Stimulated activated CD4-positive, alpha-beta T cell treated with anti-CD3 and anti-CD28 coated beads, Interleukin-4, amount 100 ng/mL, for 4 hours (primary cell): ENCODE data around the gene LDB1.

Source experiments
- DNase-seq, 2 experiments: peaks; one replicate each; pipeline ENCODE4 v3.0.0-alpha.2; 2020

Gene LDB1

DNA sequence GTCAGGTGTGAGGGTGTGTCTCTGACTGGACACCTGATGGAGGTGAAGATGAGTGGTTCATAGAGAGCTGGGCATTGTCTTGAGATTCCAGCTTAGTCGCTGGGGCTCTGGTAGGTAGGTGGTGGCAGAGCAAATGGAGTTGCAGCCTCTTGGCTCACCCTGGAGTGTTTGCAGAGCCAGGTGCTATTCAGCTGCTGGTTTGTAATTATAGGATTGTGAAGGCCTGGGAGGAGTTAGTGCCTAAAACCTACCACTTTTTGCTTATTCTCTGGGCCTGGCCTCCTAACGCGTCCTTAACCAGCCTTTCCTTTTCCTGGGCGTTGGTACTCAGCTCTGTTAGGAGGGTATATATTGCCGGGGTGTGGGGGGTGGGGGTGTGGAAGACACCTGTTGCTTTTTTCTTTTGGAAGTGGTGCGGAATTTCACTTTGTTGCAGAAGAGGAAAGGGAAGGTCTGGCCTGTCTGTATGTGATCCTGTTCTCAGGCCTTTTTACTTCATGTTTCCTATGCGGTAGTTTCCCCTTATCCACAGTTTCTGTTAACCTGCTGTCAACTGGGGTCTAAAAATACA is 15.9 kb upstream of the LDB1 start:
- DNase-seq = no peak

GRCh38 chr10:102134416-102134815 is 14.2 kb upstream of the LDB1 start:
- no peak for DNase-seq

GRCh38 chr10:102133373-102134195 is 13.4 kb upstream of the LDB1 start:
- DNase-seq = peak; percentile 70 to 73

- DNase-seq = peak; percentile 92 to 98
Observed at GRCh38 chr10:102132563-102133372, 12.6 kb upstream of the LDB1 start, which contains the start of gene PPRC1. Gene PPRC1, plus strand, starts transcription at chr10:102133040. Its CDS starts 29 bp downstream, at chr10:102133069.

DNA sequence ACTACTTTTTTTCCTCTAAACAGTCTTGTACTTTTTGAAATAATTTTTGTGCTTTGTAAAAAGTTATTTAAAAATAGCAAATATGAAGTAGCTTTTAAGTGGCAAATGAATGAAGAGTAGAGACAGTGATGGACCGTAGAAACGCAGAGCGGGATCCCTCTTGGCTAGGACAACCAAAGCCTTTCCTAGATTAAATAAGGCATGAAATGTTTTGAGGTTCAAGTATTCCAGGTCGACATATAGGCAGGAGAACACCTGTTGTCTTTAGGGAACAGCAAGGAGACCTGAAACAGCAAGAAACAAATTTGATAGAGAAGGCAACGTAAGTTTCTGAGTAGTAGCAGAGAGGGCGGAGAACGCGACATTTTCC is 12.0 kb upstream of the LDB1 start:
- DNase-seq = no peak

- no peak for DNase-seq
Observed at GRCh38 chr10:102131286-102132170, 11.4 kb upstream of the LDB1 start.

- no peak for DNase-seq
Observed at GRCh38 chr10:102123223-102123622, 3.1 kb upstream of the LDB1 start.

DNA sequence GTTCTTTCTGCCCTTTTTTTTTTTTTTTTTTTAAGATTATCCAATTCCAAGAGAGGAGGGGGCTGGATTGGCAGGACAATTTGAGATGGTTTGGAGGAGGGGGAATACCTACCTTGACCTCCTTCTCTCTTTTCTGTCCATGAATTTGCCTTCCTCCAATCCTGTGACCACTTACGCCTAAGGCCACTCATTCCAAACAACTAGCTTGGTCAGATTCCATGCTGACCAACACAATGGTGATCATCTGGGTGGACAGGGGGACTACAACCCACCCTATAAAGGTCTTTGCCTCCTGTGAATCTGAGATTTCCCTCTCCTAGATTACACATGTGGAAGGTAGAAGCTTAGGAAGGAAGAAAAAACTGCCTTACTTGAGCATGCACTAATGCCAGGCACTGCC is 2.3 kb upstream of the LDB1 start:
- no peak for DNase-seq

GRCh38 chr10:102121739-102122372 is 1.7 kb upstream of the LDB1 start:
- DNase-seq = no peak

GRCh38 chr10:102120991-102121738 is 997 bp upstream of the LDB1 start:
- no peak for DNase-seq

GRCh38 chr10:102119417-102120141 is 589 bp downstream of the LDB1 start:
- peak; percentile 24 to 32 for DNase-seq

- DNase-seq = no peak
Observed at GRCh38 chr10:102118867-102119266, 1.3 kb downstream of the LDB1 start.

DNA sequence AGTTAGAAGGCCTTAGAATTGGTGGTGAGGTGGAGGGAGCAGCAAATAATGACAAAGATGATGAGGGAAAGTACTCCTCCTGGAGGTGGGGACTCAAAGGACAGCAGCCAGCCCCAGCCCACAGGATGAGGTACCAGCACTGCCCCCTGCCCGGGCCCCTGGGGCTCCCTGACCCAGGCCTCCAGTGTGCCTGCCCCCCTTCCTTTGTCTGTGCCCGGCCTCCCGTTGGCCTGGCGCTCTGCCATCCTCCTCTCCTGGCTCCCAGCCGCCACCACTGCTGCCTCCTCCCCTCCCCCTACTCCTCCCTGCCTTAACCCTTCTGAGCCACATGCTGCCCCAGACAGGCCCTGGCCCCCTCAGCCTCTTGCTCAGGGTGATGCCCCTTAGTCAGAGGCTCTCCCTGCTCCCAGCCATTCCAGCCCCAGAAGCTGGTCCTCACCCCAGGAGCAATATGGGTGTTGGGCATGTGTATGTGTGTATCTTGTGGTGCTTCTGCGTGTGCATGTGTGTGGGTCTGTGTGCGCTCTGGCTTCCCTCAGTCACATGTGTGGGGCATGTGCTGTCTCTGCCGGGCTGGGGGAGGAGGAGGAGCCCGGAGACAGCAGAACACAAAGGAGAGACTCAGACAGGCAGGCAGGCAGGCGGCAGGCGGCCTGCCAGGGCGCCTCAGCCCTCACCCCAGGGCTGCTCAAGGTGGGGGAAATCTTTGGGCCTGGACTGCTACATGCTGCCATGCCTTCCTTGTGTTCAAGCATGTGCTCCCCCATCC is 2.6 kb downstream of the LDB1 start:
- DNase-seq = peak; percentile 48 to 73

- no peak for DNase-seq
Observed at GRCh38 chr10:102116656-102117055, 3.5 kb downstream of the LDB1 start.

DNA sequence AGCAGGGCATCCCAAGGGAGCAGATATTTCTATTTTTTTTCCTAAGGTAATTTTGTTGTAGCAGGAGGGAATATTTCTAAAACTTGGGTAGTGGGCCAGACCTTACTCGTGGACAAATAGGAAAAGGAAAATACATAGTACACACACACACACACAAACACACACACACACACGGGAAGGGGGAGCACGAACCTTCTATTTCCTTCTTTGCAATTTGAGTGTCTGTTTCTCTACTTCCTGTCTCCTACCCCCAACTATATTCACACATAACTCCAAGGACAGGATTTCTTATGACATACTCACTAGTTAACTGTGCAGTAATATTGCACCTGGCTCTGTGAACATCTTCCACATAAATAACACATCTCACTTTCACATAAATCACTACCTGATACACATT is 4.4 kb downstream of the LDB1 start:
- DNase-seq = no peak

- DNase-seq = peak; percentile 84 to 90
Observed at GRCh38 chr10:102114861-102115618, 5.1 kb downstream of the LDB1 start.

DNA sequence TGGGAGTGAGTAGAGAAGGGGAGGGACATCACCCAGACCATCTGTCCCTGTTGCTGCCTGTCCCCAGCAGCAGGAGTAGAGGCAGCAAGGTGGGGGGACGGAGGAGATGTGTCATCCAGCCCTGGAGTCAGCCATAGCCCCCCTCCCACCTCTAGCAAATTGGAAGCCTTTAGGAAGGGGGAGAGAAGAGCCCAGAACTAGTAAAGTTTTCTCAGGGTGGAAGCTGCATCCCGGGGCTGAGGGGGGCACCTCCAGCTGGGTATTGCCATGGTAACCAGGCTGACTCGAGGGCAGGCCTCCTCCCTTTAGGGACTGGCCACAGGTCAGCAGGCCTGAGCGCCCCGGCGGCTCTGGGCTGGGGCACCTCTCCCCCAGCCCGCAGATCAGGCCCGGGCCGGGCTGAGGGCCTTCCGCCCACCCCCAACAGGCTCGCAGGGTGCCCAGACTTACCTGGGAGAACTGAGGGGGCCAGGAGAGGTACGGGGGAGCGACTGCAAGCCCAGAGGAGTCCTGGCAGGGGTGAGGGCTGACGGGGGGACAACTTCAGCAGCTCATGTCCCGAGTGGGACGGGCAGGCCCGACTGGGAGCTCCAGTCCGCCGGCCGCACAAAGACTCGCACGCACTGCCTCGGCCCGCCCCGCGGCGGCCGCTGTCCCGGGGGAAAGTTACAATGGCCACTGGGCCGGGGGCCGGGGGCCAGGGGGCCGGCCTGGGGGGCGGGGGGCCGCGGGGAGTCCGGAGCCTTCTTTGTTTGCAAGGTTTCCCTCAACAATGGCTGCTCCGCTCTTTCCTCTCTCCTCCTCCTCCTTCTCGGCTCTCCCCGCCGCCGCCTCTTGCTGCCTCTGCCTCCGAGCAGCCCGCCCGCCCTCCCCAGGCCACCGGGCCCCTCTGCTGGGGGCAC is 6.0 kb downstream of the LDB1 start:
- peak in 1 of 2 experiments; percentile 6 for DNase-seq
